ES-I3 (cell line): Measurements from ENCODE around the gene ZBTB8A.

Experiments used
- H3K36me3 ChIP-seq: 2 replicates; pipeline ENCODE4 v1.6.1; 2013; ENCODE audit warnings: mild to moderate bottlenecking, low read length, control low read depth, moderate library complexity; ENCODE audit not compliant: insufficient read depth
- H3K4me1 ChIP-seq: 2 replicates; pipeline ENCODE4 v1.6.1; 2013; ENCODE audit warnings: mild to moderate bottlenecking, control low read depth, low read length; ENCODE audit not compliant: insufficient read depth
- H3K9ac ChIP-seq: 2 replicates; pipeline ENCODE4 v1.6.1; 2013; ENCODE audit warnings: low read depth, mild to moderate bottlenecking, low read length, moderate library complexity
- H3K9me3 ChIP-seq: 2 replicates; pipeline ENCODE4 v1.6.1; 2013; ENCODE audit warnings: mild to moderate bottlenecking, low read length, moderate library complexity; ENCODE audit not compliant: control insufficient read depth, insufficient read depth

The ZBTB8A gene

GRCh38 chr1:32647308-32648134 lies 108.3 kb downstream of the ZBTB8A start:
- H3K9me3 ChIP-seq: no peaks in the 10 kb centered on the region
- H3K4me1 ChIP-seq: 0 out of 2 replicates have a peak, but pooled peaks cover 6% of the 10 kb centered on the region
- H3K36me3 ChIP-seq: no peaks in the 10 kb centered on the region; the same call in 1 of the 2 replicates
- no peak overlapping the region for H3K9ac ChIP-seq

- Histone ChIP-seq H3K9me3 (no peaks in the 10 kb centered on the region), H3K4me1 (0 out of 2 replicates have a peak, but pooled peaks cover 2% of the 10 kb centered on the region), H3K36me3 (peaks cover 10% of the 10 kb centered on the region), H3K9ac (peak within 1 kb of the TSS; percentile 100)
Observed at GRCh38 chr1:32650248-32650751, 111.1 kb downstream of the ZBTB8A start, which contains the start of gene ZBTB8OS. Gene ZBTB8OS, minus strand, starts transcription at chr1:32650550. Its CDS starts 21 bp downstream, at chr1:32650529.

- Histone ChIP-seq H3K4me1 (no peaks in the 10 kb centered on the region), H3K36me3 (peaks cover 10% of the 10 kb centered on the region), H3K9me3 (no peaks in the 10 kb centered on the region), H3K9ac (peak within 1 kb of the TSS; percentile 100)
Observed at GRCh38 chr1:32650752-32651460, 111.7 kb downstream of the ZBTB8A start, which contains the start of gene RBBP4. Gene RBBP4, plus strand, starts transcription at chr1:32651208. Its CDS starts 99 bp downstream, at chr1:32651307.

- no peaks in the 10 kb centered on the region for H3K9me3 ChIP-seq
- H3K4me1 ChIP-seq: no peaks in the 10 kb centered on the region
- peak overlapping the region; percentile 91 for H3K9ac ChIP-seq
- peaks cover 10% of the 10 kb centered on the region for H3K36me3 ChIP-seq
Observed at GRCh38 chr1:32651461-32652073, 112.3 kb downstream of the ZBTB8A start.

- Histone ChIP-seq H3K9ac (peak overlapping the region; percentile 91), H3K4me1 (no peaks in the 10 kb centered on the region), H3K9me3 (no peaks in the 10 kb centered on the region), H3K36me3 (peaks cover 19% of the 10 kb centered on the region)
Observed at GRCh38 chr1:32652244-32652962, 113.2 kb downstream of the ZBTB8A start.
